ENCODE data around the gene CHCHD3. TPM values are rescaled to one million over a fixed set of nuclear protein-coding genes. Genes with fewer than 3 reads are reported as not detected.

CHCHD3 gene
- total RNA-seq, 1 donor from 2014 or later: 62.1 TPM

DNA sequence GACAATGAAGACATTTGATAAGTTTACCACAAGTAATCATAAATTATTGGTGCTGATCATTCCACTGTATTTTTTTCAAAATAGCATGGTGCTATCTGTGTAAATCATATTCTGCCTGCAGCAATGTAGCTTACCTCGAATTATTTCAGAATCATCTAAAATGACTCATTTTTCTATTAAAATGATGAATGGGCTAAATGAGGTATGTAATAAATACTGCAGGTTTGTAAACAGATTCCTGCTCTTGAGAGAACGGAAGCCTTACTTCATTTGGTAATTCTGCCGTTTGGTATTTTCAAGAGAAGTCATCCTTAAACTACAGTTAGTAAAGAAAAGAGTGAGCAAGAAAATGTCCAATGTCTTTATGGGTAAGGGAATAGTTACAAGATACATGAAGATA, 115.9 kb downstream of the CHCHD3 start:
- DNase-seq (ENCODE audit: low read depth): no peak
- no peaks in the 10 kb centered on the region for H3K27me3 ChIP-seq (ENCODE audit: control insufficient read depth, insufficient read depth, low read length)
- H3K36me3 ChIP-seq (ENCODE audit: control insufficient read depth, insufficient read depth, low read length): no peaks in the 10 kb centered on the region
- no peak overlapping the region for H3K4me3 ChIP-seq (ENCODE audit: low read depth, low read length)
- FAIRE-seq: no peak
- no peak for TF ChIP-seq CTCF (IDR thresholded peaks at IDR 0.05; ENCODE audit: insufficient read depth, low read length, severe bottlenecking)

DNA sequence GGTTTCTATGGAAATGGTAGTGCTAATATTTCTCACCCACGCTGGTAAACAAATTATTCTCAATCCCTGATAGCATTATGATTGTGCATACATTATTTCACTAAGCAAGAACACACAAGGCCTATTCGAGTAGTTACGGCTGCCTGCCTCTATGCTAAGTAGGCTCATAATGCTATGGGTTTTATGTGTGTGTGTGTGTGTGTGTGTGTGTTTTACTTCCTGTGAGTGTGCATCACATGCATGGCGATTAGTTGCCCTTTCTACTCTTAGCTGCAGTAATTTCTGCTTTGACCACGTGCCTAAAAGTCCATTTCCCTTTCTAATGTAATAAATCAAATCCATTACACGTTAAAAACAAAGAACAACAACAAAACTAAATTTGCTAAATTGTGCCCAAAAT, 117.0 kb downstream of the CHCHD3 start:
- no peak for TF ChIP-seq CTCF (IDR thresholded peaks at IDR 0.05; ENCODE audit: insufficient read depth, low read length, severe bottlenecking)
- H3K36me3 ChIP-seq (ENCODE audit: control insufficient read depth, insufficient read depth, low read length): no peaks in the 10 kb centered on the region
- no peak overlapping the region for H3K4me3 ChIP-seq (ENCODE audit: low read depth, low read length)
- no peaks in the 10 kb centered on the region for H3K27me3 ChIP-seq (ENCODE audit: control insufficient read depth, insufficient read depth, low read length)
- no peak for FAIRE-seq
- no peak for DNase-seq (ENCODE audit: low read depth)

DNA sequence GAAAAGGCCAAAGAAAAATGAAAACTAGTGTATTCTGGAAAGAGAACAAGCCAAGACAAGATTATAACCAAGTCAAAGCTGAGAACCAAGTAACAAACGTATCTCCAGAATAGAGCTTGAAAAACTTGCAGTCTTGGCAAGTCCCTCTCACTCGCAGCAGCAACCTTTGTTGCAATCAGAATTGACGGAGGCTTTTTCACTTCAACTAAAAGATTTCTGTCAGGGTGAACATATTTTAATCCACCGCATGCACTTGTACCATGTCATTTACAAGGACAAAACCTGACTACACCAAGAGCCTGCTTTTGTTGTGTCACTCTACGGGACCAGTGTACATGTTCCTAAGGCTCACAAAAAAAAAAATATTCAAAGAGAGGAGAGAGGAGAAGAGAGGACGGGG, 122.0 kb downstream of the CHCHD3 start:
- DNase-seq (ENCODE audit: low read depth): no peak
- Histone ChIP-seq H3K4me3 (ENCODE audit: low read depth, low read length) (no peak overlapping the region), H3K36me3 (ENCODE audit: control insufficient read depth, insufficient read depth, low read length) (no peaks in the 10 kb centered on the region), H3K27me3 (ENCODE audit: control insufficient read depth, insufficient read depth, low read length) (no peaks in the 10 kb centered on the region)
- no peak for FAIRE-seq
- no peak for TF ChIP-seq CTCF (IDR thresholded peaks at IDR 0.05; ENCODE audit: insufficient read depth, low read length, severe bottlenecking)

GRCh38 chr7:132956556-132956955, 125.3 kb downstream of the CHCHD3 start:
- no peaks in the 10 kb centered on the region for H3K36me3 ChIP-seq (ENCODE audit: control insufficient read depth, insufficient read depth, low read length)
- FAIRE-seq: no peak
- no peaks in the 10 kb centered on the region for H3K27me3 ChIP-seq (ENCODE audit: control insufficient read depth, insufficient read depth, low read length)
- no peak overlapping the region for H3K4me3 ChIP-seq (ENCODE audit: low read depth, low read length)
- TF ChIP-seq CTCF (IDR thresholded peaks at IDR 0.05; ENCODE audit: insufficient read depth, low read length, severe bottlenecking): no peak
- DNase-seq (ENCODE audit: low read depth): no peak

DNA sequence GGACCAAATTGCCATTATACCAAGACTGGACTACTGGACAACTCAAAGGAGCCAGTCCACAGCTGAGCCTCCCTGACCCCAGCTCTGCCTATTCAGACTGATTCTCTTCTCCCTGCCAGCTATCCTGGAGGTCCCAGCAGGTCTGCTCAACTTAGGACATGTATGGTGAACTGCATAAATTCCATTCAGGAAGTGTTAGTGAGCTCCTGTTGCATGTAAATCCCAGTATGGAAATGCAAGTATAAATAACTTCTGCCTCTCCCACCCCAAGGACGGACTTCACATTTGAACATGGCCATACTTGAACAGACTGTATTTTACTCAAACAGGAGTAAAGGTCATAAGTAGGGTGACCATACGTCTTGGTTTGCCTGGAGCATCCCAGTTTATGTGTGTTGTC, 128.4 kb downstream of the CHCHD3 start:
- DNase-seq (ENCODE audit: low read depth): no peak
- Histone ChIP-seq H3K27me3 (ENCODE audit: control insufficient read depth, insufficient read depth, low read length) (no peaks in the 10 kb centered on the region), H3K36me3 (ENCODE audit: control insufficient read depth, insufficient read depth, low read length) (no peaks in the 10 kb centered on the region), H3K4me3 (ENCODE audit: low read depth, low read length) (no peak overlapping the region)
- FAIRE-seq: no peak
- no peak for TF ChIP-seq CTCF (IDR thresholded peaks at IDR 0.05; ENCODE audit: insufficient read depth, low read length, severe bottlenecking)

DNA sequence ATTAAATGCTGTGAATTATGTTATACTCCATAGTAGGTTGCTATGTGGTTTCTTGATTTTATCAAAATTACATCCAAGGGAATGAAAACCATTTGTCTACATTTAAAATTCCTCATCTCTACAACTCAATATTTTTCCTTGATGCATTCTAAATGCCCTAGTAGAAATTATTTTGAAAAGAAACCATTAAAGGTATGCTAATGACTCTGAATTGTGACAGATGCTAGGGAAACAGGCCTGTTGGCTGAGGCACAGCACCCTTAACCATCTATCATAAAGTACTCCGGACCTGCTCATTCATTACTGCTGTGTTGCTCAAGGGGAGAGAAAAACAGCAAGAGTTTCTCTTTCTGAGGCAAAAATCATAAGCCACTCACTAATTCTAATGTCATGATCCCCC, 131.2 kb downstream of the CHCHD3 start:
- Histone ChIP-seq H3K4me3 (ENCODE audit: low read depth, low read length) (no peak overlapping the region), H3K36me3 (ENCODE audit: control insufficient read depth, insufficient read depth, low read length) (no peaks in the 10 kb centered on the region), H3K27me3 (ENCODE audit: control insufficient read depth, insufficient read depth, low read length) (no peaks in the 10 kb centered on the region)
- no peak for FAIRE-seq
- no peak for TF ChIP-seq CTCF (IDR thresholded peaks at IDR 0.05; ENCODE audit: insufficient read depth, low read length, severe bottlenecking)
- no peak for DNase-seq (ENCODE audit: low read depth)

Data from bronchial epithelial cell (primary cell).